HL-60/S4 treated with phorbol 12-myristate 13-acetate at 8.2 ng/mL for 4 days and 3 days (cell line): Measurements from ENCODE around the gene PRRC2A.

Experiments used
- in situ Hi-C: fragments of 300-500 bp; cut with MboI; formaldehyde crosslinking; loops from 2 replicates; pipeline ENCODE4 v1.15.0; 2022; ENCODE audit warnings: low sequenced_read_pairs

The PRRC2A gene

DNA sequence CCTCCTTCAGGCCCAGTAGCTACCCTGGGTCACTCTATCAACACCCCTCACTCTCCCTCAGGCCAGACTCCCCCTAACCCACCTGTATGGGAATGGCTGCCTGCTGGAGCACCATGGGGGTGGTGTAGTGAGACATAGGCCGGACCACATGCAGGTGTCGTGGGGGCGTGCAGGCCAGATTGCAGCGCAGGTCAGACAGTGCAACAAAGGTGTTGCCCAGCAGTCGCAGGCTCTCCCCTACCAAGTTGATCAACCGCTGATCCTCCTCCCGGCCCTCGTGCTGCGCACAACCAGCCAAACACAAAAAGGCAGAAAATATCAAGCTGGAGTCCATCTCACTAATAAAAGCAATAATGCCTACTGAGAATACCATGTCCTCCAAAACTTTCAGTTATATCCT lies 24.8 kb downstream of the PRRC2A start:
- in situ Hi-C loops, result no loop called here

DNA sequence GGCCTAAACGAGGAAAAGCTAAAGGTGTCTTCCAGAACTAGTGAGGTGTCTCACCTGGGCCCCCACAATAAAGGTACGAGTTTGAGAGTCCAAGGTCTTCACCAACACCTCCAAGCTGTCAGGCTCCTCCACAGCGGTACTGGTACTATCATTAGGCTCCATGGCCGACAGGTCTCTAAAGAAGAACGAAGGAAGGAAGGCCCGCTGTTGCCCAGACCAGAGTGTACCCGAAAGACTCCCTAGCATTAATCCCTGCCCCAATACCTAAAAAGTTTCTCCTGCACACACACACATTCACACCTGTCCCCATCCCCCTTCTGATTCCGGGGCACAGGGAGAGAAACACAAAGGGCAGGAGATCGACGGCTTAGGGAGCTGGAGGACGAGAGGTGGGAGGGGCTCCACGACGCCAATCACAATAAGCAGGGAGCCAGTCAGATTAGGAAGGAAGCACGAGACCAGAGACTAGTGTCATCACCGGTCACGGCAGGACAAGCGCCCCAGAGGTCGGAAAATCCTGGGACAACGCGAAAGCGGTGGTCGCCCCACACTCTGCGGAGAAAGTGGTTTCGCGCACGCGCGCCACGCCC lies 31.2 kb downstream of the PRRC2A start:
- in situ Hi-C loops, result loop anchor here (25.0 kb wide), 1 partner anchor 311 kb away; the partner anchor contains the start of genes DXO, NELFE and SKIC2

DNA sequence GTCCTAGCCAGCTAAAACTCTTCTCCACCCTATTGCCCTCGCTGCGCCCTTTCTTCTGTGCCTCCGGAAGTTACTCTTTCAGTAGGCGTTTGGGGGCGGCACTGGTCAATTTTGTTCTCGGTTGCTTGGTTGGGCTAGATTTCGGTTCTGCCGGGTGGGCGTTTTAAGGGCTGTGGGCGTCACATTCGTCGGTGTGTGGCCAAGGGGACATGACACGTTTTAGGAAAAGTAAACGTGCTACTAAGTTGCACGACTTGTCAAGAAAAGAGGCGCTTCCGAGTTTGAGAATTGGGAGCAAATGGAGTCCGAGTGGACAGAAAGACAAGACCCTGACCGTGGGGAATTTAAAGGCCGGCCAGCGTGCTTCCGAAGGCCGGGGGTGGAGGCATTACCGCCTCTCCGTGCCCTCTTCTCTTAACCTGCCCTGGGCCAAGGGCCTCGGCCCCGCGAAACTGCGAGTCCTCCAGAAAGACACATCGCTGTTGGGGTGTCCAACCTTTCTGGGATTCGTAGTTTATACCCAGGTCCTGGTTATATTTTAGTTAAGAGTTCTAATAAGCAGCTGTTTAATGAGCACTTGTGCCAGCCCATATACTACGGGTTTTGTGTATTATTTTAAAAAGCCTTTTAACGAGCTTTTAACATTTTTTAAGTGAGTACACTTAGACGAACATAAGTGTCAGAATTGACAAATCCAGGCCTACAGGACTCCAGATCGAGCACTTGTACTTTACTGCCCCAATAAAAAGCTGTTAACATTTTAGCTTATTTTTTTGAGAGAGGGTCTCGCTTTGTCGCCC lies 32.6 kb downstream of the PRRC2A start:
- in situ Hi-C loops, result loop anchor here (25.0 kb wide), 1 partner anchor 309 kb away; the partner anchor contains the start of genes DXO, NELFE and SKIC2

DNA sequence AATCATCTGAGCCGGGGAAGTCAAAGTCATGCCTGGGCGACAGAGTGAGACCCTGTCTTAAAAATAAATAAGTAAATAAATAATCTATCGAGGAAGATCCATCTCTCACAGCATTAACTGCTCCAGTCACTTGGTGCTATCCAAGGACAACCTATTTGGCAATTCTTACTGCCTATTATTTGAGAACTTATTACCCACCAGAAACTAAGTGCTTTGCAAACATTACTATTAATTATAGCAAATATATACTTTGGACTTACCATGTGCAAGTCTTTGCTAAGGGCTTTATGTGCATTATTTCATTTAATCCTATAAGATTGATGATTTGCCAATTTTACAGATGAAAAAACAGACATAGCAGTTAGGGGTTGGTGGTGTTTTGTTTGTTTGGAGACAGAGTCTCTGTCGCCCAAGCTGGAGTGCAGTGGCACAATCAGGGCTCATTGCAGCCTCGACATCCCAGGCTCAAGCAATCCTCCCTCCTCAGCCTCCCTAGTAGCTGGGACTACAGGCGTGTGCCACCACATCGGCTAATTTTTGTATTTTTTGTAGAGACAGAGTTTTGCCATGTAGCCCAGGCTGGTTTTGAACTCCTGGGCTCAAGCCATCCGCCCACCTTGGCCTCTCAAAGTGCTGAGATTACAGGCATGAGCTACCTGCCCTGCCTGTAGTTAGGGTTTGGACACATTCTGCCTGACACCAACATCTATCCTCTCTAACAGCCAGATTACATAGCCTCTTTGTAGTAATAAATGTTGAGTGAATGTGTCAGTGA lies 34.2 kb downstream of the PRRC2A start:
- in situ Hi-C loops, result loop anchor here (25.0 kb wide), 1 partner anchor 308 kb away; the partner anchor contains the start of genes DXO, NELFE and SKIC2

DNA sequence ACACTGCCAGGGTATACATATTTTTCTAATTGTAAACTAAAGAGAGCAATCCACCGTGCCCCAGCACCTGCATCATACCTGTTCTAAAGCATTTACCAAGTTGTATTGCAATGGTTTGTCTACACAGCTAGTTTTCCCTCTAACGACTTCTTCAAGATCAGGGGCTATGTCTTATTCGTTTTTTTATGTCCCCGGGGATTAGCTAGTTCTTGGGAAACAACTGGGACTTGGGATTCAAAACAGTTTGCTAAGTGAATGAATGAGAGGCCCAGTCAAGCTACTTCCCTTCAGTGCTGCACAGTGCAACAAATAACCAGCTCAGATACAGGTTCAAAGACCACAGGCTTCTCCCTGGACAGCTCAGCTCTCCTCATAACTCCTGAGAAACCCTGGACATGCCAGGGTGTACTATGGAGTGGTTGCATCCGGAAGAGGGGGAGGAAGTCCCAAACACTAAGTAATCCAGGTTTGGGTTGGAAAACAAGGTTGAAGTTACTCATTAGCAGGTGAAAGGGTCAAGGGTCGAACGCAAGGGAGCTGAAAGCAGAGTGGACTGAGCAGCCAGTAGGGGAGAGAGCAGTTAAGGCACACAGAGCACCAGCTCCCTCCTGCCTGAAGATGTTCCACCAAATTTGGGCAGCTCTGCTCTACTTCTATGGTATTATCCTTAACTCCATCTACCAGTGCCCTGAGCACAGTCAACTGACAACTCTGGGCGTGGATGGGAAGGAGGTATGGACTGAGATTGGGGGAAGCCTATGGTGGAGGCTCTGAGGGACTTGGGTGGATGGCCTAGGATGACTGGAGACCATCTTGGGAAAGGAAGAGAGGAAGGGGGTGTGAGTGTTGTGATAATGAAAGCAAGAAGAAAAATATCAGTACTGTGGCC lies 35.1 kb downstream of the PRRC2A start, which contains the start of gene APOM:
APOM (plus strand) TSS at position 546 of the 889 bp plus-strand sequence; CDS start at position 619, 73 bp downstream.
- in situ Hi-C loops, result loop anchor here (25.0 kb wide), 1 partner anchor 307 kb away; the partner anchor contains the start of genes DXO, NELFE and SKIC2

DNA sequence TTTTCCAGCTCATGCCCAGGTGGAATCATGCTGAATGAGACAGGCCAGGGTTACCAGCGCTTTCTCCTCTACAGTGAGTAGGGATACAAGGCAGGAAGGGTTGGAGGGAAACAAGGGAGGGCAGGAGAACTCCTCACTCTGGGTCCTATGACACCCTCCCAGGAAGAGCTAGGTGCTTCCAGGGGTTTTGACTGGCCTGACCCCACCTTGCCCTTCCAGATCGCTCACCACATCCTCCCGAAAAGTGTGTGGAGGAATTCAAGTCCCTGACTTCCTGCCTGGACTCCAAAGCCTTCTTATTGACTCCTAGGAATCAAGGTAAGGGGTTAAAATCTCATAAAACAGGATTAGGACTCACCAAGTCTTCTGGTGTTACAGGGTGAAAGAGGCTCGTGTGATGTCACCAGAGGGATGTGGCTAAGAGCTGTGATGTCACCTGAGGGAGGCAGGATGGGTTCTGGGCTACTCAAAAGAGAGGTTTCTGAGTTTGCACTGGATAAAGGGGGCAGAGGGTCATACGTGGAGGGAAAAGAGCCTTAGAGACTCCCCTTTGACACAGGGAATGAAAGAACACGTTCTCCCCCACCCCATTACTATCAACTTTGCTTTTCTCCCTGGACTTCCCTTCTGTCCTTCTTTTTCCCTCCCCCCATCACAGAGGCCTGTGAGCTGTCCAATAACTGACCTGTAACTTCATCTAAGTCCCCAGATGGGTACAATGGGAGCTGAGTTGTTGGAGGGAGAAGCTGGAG lies 37.1 kb downstream of the PRRC2A start:
- in situ Hi-C loops, result loop anchor here (25.0 kb wide), 1 partner anchor 305 kb away; the partner anchor contains the start of genes DXO, NELFE and SKIC2

DNA sequence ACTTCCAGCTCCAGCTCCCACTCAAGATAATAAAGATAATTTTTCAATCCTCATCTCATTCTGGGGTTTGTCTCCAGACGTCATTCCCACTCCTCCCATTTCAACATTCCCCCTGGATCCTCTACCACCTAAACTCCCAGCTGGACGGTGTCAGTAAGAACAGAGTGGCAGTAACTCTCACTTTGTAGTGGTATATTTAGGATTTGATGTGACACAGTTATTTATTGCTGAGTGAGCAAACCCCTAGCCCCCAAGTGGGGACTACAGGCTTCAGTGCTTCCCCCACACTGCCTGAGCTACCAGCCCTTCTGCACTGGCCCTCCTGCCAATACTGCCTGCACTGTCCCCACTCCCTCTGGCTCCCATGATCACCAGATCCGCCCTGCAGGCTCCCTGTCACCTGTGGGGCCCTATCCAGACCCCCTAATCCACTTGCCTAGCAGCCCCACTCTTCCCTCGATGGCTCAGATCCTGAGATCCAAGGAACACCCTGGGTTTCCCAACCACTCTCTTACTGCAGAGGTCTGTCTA lies 37.7 kb downstream of the PRRC2A start:
- in situ Hi-C loops, result loop anchor here (25.0 kb wide), 1 partner anchor 304 kb away; the partner anchor contains the start of genes DXO, NELFE and SKIC2

DNA sequence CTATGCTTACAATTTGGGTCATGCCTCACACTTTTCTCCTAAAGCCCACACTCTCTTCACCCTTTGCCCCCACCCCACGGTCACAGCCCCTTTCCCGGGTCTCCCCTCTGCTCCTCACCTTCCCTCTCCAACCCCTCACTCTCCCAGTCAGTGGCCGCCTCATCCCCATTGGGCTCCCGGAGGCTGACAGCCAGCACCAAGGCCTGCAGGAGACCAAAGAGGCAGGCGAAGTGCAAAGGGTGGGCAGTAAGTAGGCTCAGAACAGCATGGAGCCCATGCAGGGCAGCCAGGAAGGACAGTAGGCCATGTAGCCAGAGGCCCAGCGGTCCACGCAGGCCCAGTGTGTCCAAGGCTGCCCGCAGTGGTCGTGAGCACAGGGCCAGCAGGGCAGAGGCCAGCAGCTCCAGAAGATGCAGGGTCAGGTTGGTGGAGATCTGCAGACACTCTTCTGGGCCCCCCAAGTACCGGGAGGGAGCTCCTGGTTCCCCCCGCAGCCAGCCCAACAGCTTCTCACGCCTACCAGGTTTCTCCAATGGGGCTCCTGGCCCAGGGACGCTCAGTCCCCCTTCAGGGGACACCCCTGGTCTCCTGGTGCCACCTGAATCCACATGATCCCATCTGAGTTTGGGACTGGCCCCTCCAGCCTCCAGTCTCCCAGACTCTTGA lies 38.6 kb downstream of the PRRC2A start:
- in situ Hi-C loops, result loop anchor here (25.0 kb wide), 1 partner anchor 303 kb away; the partner anchor contains the start of genes DXO, NELFE and SKIC2

DNA sequence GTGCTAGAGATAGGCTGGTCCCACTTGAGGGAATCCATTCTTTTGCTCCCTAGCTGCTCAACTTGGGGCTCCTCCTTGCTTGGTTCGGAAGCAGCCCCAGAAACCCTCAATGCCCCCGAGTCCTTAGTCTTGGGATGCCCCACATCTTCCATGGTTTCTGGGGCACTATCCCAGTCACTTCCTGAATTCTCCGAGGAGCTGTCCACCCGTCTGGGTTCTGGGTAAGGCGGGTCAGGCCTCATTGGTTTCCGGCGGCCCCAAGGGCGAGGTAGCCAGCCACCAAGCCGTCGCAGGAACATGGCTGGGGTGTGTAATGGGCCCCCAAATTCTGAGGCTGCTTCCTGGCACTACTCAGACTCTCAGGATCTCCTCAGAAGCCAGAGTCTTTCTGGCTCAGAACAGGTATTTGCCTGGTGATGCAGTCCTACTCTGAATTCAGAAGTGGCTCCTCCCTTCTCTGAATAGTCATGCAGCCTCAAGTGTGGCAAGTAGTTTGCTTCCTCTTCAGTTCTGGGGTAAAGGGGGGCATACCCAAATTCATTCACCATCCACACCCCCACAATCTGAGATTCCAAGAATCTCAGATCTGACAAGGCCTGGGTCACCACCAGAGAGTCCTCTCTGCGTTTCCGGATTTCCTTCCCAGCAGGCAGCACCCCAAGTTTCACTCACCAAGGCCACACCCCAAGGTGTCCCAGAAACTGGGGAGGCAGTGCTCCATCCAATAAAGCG lies 39.3 kb downstream of the PRRC2A start:
- in situ Hi-C loops, result loop anchor here (25.0 kb wide), 1 partner anchor 302 kb away; the partner anchor contains the start of genes DXO, NELFE and SKIC2

DNA sequence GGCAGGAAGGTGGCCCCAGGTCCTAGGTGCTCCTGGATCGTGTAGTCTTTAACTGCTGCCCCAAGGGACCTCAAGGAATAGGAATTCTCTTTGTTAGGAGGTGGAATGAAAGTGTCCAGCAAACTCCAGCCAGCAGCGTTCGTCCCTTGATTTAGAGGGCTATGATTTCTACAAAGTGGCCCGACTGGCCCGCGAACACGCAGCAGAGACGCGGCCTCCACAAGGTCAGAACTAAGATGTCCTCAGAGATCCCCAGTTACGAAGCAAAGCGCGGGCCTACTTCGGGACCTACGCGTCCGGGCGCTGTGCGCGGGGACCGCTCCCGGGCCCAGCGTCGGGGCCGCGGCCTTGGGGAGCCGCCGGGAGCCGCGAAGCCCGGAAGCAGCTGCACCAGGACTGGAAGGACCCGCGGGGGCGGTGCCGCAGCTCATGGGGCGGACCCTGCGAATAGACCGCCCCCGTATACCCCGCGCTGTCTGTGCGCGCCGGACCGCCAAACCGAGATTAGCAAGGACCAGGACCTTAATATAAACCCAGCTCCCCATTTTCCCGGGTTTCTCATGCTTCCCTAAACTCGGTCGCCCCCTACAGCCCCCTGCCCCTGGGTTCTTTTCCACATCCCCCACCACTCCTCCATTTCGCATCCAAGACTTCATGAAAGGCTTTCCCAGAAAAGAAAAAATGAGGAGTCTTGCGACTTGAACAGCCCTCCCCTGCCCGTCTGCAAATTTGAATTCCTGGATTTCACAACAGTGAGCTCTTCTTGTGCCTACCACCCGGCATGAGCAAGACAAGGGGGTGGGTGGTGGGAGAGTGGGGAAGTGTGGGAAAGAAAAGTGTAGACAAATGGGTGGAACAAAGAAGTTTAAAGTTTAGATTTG lies 40.1 kb downstream of the PRRC2A start, which contains the start of gene C6orf47:
C6orf47 (minus strand) TSS at position 398 of the 881 bp plus-strand sequence. CDS start 831 bp downstream, outside the sequence.
- in situ Hi-C loops, result loop anchor here (25.0 kb wide), 1 partner anchor 302 kb away; the partner anchor contains the start of genes DXO, NELFE and SKIC2

DNA sequence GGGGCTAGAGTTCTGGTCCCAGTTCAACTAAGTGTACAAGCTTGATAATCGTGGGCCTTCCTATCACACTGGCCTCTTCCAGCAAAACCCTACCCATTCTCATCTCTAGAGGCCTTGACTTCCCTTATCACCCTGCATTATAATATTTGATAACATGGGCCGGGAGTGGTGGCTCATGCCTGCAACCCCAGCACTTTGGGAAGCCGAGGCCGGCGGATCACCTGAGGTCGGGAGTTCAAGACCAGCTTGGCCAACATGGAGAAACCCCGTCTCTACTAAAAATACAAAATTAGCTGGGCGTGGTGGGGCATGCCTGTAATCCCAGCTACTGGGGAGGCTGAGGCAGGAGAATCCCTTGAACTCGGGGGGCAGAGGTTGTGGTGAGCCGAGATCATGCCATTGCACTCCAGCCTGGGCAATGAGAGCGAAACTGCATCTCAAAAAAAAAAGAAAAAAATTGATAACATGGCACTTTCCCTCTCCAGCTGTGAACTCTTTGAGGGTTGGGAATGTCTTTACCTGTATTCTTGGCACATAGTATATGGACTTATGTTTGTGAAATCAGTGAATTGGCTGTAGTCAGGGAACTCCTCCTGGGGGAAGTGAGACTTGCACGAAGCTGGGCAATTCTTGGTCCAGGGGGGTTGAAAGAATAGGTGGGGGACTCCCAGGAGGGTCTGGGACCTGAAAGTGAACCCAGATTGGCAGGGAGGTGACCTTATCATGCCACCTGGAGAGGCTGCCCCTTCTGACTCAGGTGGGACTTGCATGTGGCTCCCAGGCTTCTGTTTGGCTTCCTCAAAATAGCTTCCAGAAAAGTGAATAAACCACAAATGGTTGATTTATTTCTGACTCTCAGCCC lies 41.0 kb downstream of the PRRC2A start:
- in situ Hi-C loops, result loop anchor here (25.0 kb wide), 1 partner anchor 301 kb away; the partner anchor contains the start of genes DXO, NELFE and SKIC2

DNA sequence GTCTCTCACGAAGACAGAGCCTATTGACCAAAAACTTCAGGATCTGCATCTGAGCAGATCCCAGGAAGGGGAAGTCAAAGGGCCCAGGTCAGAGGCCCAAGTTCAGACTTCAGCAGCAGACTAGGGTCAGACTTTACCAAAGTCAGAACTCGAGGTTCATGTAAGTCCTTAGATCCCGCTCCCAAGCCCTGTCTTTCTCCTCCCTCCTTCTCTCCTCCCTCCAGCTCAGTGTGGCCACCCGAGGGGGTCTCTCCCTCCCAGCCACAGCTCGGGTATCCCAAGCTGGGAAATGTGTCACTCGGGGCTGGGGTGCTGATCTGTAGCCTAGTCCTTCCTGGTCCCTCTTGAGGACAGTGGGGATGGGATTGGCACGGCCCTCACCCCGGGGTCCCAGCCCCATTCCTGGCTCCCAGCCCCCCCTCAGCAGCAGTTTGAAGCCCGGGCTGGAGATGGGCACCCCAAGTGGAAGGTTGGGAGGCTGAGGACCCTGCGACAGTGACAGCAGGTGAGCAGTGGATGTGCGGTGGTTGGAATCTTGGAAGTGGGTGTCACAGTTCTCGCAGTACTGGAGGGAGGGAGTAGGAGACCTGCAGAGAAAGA lies 41.7 kb downstream of the PRRC2A start:
- in situ Hi-C loops, result loop anchor here (25.0 kb wide), 1 partner anchor 300 kb away; the partner anchor contains the start of genes DXO, NELFE and SKIC2

DNA sequence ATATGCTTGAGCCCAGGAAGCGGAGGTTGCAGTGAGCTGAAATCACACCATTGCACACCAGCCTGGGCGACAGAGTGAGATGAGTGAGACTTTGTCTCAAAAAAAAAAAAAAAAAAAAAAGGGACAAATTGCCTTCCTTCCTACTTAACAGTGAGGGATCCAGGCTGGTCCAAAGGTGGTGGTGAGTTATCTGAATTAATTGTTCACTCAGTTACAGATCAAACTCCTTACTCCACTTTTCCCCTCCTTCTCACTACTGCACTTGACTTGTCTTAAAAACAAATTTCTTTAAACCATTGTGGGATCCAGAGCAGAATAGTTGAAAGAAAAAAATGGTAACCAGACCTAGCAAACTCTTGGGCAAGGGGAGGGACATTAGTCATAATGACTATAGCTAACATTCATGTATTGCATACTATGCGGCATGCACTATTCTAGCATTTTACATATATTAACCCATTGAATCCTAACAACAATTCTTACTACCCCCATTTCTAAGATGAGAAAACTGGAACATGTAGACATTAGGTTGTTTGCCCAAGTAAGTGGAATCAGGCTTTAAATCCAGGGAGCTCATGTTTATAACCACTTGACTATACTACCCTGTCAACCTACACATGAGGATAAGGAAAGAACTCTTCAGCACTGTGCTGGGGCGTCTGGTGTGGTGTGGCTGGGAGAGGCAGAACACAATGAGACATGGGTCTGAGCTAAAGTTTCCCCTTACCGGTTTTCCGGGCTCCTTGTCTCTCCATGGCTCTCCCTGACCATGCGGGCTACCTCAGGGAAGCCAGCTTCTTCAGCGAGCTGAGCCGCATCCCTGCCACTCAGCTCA lies 42.8 kb downstream of the PRRC2A start:
- in situ Hi-C loops, result loop anchor here (25.0 kb wide), 1 partner anchor 299 kb away; the partner anchor contains the start of genes DXO, NELFE and SKIC2
